DOHH2 (cell line): ENCODE results near the gene WNT3.

Experiments used
- EZH2phosphoT487 ChIP-seq: fragments of 200-600 bp; sonication (generic); IDR thresholded peaks from 2 replicates; pipeline ENCODE4 v1.6.1; 2017; ENCODE audit warnings: borderline replicate concordance, mild to moderate bottlenecking, antibody characterized with exemption, low read length, moderate library complexity, mixed read lengths
- TF ChIP-seq, protein P1 (sequence below): fragments of 200-600 bp; sonication (generic); IDR thresholded peaks from one replicate; pipeline ENCODE4 v1.5.1; 2014; ENCODE audit warnings: antibody characterized with exemption, mild to moderate bottlenecking, low read depth, low read length; ENCODE audit not compliant: poor library complexity, severe bottlenecking

DNA sequence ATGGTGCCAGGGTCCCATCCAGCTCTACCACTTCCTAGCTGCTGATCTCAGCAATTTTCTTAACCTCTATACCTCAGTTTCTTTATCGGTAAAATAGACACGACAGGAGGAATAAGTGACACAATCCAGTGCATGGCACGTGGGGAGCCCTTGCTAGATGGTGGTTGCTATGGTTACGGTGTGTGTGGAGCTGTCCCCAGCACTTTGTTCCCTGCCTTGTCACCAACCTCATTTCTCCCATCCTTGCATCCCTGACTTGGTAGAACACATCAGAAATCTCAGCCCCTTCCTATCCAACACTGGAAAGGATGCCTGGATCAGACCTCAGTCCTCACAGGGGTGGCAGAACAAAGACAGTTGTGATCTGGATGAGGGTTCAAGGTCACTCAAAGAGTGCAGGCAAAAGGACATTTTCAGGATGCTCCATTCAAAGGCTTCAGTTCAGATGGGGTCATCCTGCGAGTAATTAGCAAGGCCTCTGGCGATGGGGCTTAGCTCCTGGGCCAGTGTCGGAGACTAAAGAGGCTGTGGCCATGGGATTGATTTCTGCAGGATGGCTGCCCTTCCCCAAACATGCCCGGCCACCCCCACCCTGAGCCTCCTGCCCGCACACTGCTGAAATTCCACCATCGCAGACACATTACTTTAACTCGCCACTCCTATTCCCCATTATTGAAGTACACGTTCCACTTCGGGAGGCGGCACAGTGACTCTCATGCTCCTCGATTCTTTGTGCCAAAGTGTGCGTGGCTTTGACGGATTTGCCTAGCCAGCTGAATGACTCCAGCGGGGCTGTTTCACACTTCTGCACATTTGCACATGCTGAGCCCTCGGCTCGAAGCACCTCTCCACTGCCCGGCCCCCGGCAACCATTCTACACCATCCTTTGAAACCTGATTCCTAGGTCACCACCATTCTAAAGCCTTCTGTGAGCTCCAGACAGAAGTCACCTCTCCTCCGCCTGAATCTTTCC lies 40.3 kb downstream of the WNT3 start:
- TF ChIP-seq, protein P1, sequence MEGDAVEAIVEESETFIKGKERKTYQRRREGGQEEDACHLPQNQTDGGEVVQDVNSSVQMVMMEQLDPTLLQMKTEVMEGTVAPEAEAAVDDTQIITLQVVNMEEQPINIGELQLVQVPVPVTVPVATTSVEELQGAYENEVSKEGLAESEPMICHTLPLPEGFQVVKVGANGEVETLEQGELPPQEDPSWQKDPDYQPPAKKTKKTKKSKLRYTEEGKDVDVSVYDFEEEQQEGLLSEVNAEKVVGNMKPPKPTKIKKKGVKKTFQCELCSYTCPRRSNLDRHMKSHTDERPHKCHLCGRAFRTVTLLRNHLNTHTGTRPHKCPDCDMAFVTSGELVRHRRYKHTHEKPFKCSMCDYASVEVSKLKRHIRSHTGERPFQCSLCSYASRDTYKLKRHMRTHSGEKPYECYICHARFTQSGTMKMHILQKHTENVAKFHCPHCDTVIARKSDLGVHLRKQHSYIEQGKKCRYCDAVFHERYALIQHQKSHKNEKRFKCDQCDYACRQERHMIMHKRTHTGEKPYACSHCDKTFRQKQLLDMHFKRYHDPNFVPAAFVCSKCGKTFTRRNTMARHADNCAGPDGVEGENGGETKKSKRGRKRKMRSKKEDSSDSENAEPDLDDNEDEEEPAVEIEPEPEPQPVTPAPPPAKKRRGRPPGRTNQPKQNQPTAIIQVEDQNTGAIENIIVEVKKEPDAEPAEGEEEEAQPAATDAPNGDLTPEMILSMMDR: no peak
- TF ChIP-seq EZH2phosphoT487: no peak
